Naive thymus-derived CD8-positive, alpha-beta T cell (primary cell): ENCODE results near the gene PSMD13. TPM values are rescaled to one million over a fixed set of nuclear protein-coding genes. Genes with fewer than 3 reads are reported as not detected.
A peak's percentile ranks its signal among the peaks of the same experiment; 100 is the strongest.
"Not testable (repeated sequence)": the region's sequence is repeated elsewhere in the genome, so short reads cannot be mapped to it uniquely, and the experiment has no call there.

ENCODE experiments used
- ATAC-seq, 2 donors: fragments of 150-1000 bp; cut with Tn5 transposase in 1 of 2; sonication (Bioruptor Pico), chemical (Tn5 transposase) in 1 of 2; 1 replicate in 1 of 2; 2 replicates in 1 of 2; pipeline ENCODE4 v1.10.0; 2021; ENCODE audit warnings: mild to moderate bottlenecking in 2 of 2, moderate library complexity in 2 of 2
- POLR2A ChIA-PET: fragments of 350-600 bp; sonication (Branson Sonifier 250); formaldehyde crosslinking; loops from one replicate; lab custom pipeline; 2021; ENCODE audit warnings: antibody characterized with exemption; lab: Charles Lee
- DNase-seq, 10 donors: peaks; one replicate each; pipeline versions ENCODE4 v3.0.0 to v3.0.0-alpha.2; 2020 to 2022
- H3K27ac Mint-ChIP-seq, 10 donors: one replicate each; pipeline ENCODE4 v1.8.0; 2020 to 2022; ENCODE audit warnings: mild to moderate bottlenecking in 10 of 10, mixed read lengths in 10 of 10, moderate library complexity in 4 of 10, inconsistent platforms in 1 of 10
- H3K27me3 Mint-ChIP-seq, 5 donors: one replicate each; pipeline ENCODE4 v1.8.0; 2021 to 2022; ENCODE audit warnings: mixed read lengths in 5 of 5
- H3K36me3 Mint-ChIP-seq, 3 donors: one replicate each; pipeline ENCODE4 v1.8.0; 2020 to 2022; ENCODE audit warnings: mixed read lengths in 3 of 3, mild to moderate bottlenecking in 2 of 3, inconsistent platforms in 1 of 3
- H3K4me1 Mint-ChIP-seq, 4 donors: one replicate each; pipeline ENCODE4 v1.8.0; 2021 to 2022; ENCODE audit warnings: mixed read lengths in 4 of 4
- H3K4me3 Mint-ChIP-seq, 10 donors: one replicate each; pipeline ENCODE4 v1.8.0; 2020 to 2022; ENCODE audit warnings: mild to moderate bottlenecking in 10 of 10, mixed read lengths in 10 of 10, moderate library complexity in 6 of 10, inconsistent platforms in 1 of 10
- H3K9me3 Mint-ChIP-seq, 9 donors: one replicate each; pipeline ENCODE4 v1.8.0; 2020 to 2022; ENCODE audit warnings: mixed read lengths in 9 of 9, mild to moderate bottlenecking in 3 of 9, inconsistent platforms in 1 of 9, moderate library complexity in 1 of 9
- polyA plus RNA-seq, 3 donors: library from polyadenylated mRNA; unstranded; fragments of 300-500 nt; fragmentation: Illumina TruSeq; gene quantifications; one replicate each; pipeline ENCODE4 v1.2.3, GENCODE V29; 2021
- total RNA-seq, 8 experiments: library from RNA in 2 of 8; stranded (reverse) in 2 of 8; gene quantifications; one replicate each; pipeline ENCODE4 v1.2.3 and lab custom pipeline; 2021 to 2026

The PSMD13 gene
- total and polyA plus RNA-seq, 5 experiments from 2014 or later, result 94.4 to 223 (median 196) TPM

GRCh38 chr11:255176-255575 lies 18.4 kb downstream of the PSMD13 start:
- ATAC-seq, result no peak
- H3K4me1 Mint-ChIP-seq, result peaks cover 8 to 29% (median 14%) of the 10 kb centered on the region in 4 donors
- POLR2A ChIA-PET, result interaction anchor here (1.1 to 16.4 kb wide), 4 partner anchors 12 to 196 kb away, joined by 3 to 229 read pairs (median 22); partner anchors contain the start of genes NLRP6 and PGGHG
- no peak overlapping the region for H3K27ac Mint-ChIP-seq
- DNase-seq, result no peak
- H3K4me3 Mint-ChIP-seq, result no peak overlapping the region
- H3K36me3 Mint-ChIP-seq, result peaks cover 0 to 32% (median 14%) of the 10 kb centered on the region in 3 donors
- no peaks in the 10 kb centered on the region for H3K9me3 Mint-ChIP-seq
- peaks cover 0 to 2% (median 0%) of the 10 kb centered on the region in 5 donors for H3K27me3 Mint-ChIP-seq

DNA sequence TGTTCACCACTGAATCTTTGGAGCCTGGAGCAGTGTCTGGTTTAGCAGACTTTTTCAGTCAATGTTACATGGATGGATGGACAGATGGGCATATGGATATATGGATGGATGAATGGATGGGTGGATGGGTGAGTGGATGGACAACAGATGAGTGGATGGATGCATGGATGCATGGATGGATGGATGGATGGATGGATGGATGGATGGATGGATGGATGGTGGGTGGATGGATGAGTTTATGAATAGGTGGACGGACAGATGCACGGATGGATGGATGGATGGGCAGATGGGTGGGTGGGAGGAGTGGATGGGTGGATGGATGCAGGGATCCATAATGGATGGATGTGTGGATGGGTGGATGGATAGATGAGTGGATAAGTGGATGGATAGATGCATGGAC lies 19.0 kb downstream of the PSMD13 start:
- DNase-seq, result no peak
- H3K36me3 Mint-ChIP-seq, result peaks cover 0 to 27% (median 11%) of the 10 kb centered on the region in 3 donors
- peak overlapping the region in 3 of 10 donors; percentile 20 to 57 (median 46) for H3K27ac Mint-ChIP-seq
- ATAC-seq, result no peak
- no peaks in the 10 kb centered on the region for H3K9me3 Mint-ChIP-seq
- POLR2A ChIA-PET, result interaction anchor here (6.6 to 16.4 kb wide), 2 partner anchors 12 to 29 kb away, joined by 42 to 229 read pairs; partner anchors contain the start of genes NLRP6 and PGGHG
- peaks cover 7 to 25% (median 9%) of the 10 kb centered on the region in 4 donors for H3K4me1 Mint-ChIP-seq
- peaks cover 0 to 2% (median 0%) of the 10 kb centered on the region in 5 donors for H3K27me3 Mint-ChIP-seq
- no peak overlapping the region for H3K4me3 Mint-ChIP-seq

- no peak overlapping the region for H3K4me3 Mint-ChIP-seq
- peaks cover 0 to 2% (median 0%) of the 10 kb centered on the region in 9 donors for H3K9me3 Mint-ChIP-seq
- H3K27ac Mint-ChIP-seq, result peak overlapping the region in 1 of 10 donors; percentile 50
- H3K27me3 Mint-ChIP-seq, result peaks cover 0 to 2% (median 0%) of the 10 kb centered on the region in 5 donors
- peaks cover 2 to 20% (median 4%) of the 10 kb centered on the region in 4 donors for H3K4me1 Mint-ChIP-seq
- DNase-seq (no peak), ATAC-seq (no peak)
- POLR2A ChIA-PET, result interaction anchor here (0.9 to 16.4 kb wide), 3 partner anchors 12 to 28 kb away, joined by 7 to 229 read pairs (median 9); partner anchors contain the start of genes NLRP6 and PGGHG
- H3K36me3 Mint-ChIP-seq, result peaks cover 0 to 18% (median 5%) of the 10 kb centered on the region in 3 donors
These were observed 20.4 kb downstream of the PSMD13 start for GRCh38 chr11:256952-257737.

- Mint-ChIP-seq H3K27me3 (peaks cover 0 to 2% (median 0%) of the 10 kb centered on the region in 5 donors), H3K9me3 (peaks cover 0 to 2% (median 0%) of the 10 kb centered on the region in 9 donors), H3K36me3 (peaks cover 0 to 10% (median 3%) of the 10 kb centered on the region in 3 donors), H3K27ac (peak overlapping the region in 2 of 10 donors; percentile 35 to 61), H3K4me3 (no peak overlapping the region), H3K4me1 (peaks cover 2 to 20% (median 4%) of the 10 kb centered on the region in 4 donors)
- DNase-seq, result no peak
- POLR2A ChIA-PET, result interaction anchor here (0.9 to 16.4 kb wide), 4 partner anchors 11 to 28 kb away, joined by 4 to 229 read pairs (median 8); partner anchors contain the start of genes NLRP6 and PGGHG
- ATAC-seq, result no peak
These were observed 21.2 kb downstream of the PSMD13 start for GRCh38 chr11:257766-258493.

DNA sequence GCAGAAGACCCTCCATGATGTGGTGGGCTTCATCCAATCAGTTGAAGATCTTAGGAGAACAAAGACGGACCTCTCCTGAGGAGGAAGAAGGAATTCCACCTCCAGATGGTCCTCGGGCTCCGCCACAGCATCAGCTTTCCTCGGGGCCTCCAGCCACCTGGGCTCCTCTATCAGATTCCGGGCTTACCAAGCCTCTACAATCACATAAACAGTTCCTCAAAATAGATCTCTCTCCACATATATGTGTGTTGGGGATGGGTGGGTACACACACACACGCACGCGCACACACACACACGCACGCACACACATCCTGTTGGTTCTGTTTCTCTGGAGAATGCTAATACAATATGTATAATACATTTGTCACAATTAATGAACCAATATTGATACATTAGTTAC lies 22.6 kb downstream of the PSMD13 start:
- H3K27ac Mint-ChIP-seq, result no peak overlapping the region
- DNase-seq, result no peak
- ATAC-seq, result no peak
- no peak overlapping the region for H3K4me3 Mint-ChIP-seq
- peaks cover 0 to 2% (median 0%) of the 10 kb centered on the region in 5 donors for H3K27me3 Mint-ChIP-seq
- POLR2A ChIA-PET, result interaction anchor here (0.7 to 16.4 kb wide), 5 partner anchors 22 to 203 kb away, joined by 3 to 229 read pairs (median 4); partner anchors contain the start of genes NLRP6 and PGGHG
- peaks cover 0 to 2% (median 0%) of the 10 kb centered on the region in 9 donors for H3K9me3 Mint-ChIP-seq
- H3K4me1 Mint-ChIP-seq, result peaks cover 2 to 20% (median 4%) of the 10 kb centered on the region in 4 donors
- H3K36me3 Mint-ChIP-seq, result no peaks in the 10 kb centered on the region

DNA sequence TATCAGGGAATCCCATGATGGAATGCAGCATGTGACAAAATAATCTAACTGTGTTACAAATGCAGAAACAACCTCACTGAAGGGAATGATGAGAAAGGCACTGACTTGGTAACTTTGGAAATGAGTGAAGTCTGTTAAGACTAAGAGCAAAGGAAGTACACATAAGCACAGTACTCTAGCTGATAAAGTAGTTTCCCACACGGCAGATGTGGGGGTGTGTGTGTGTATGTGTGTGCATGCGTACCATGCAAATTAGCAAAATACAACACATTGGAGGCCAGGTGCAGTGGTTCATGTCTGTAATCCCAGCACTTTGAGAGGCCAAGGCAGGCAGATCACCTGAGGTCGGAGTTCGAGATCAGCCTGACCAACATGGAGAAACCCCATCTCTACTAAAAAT lies 24.8 kb downstream of the PSMD13 start:
- POLR2A ChIA-PET, result interaction anchor here (1.0 to 16.4 kb wide), 2 partner anchors 23 to 58 kb away, joined by 4 to 229 read pairs; partner anchors contain the start of genes NLRP6 and PGGHG
- Mint-ChIP-seq H3K4me3 (no peak overlapping the region), H3K27ac (no peak overlapping the region), H3K27me3 (peaks cover 0 to 2% (median 0%) of the 10 kb centered on the region in 5 donors), H3K9me3 (peaks cover 0 to 2% (median 0%) of the 10 kb centered on the region in 9 donors), H3K4me1 (peaks cover 0 to 22% (median 5%) of the 10 kb centered on the region in 4 donors), H3K36me3 (no peaks in the 10 kb centered on the region)
- ATAC-seq (no peak), DNase-seq (no peak)

- Mint-ChIP-seq H3K27me3 (no peaks in the 10 kb centered on the region), H3K9me3 (no peaks in the 10 kb centered on the region), H3K27ac (peak overlapping the region; percentile 69 to 98 (median 90)), H3K36me3 (no peaks in the 10 kb centered on the region), H3K4me1 (peaks cover 9 to 39% (median 36%) of the 10 kb centered on the region in 4 donors), H3K4me3 (peak overlapping the region; percentile 71 to 86 (median 74))
- DNase-seq (peak in 4 of 10 donors; percentile 41 to 72 (median 45)), ATAC-seq (peak in 1 of 2 donors; percentile 10)
- POLR2A ChIA-PET, result interaction anchor here (1.0 to 21.0 kb wide), 18 partner anchors 9 to 240 kb away, joined by 3 to 863 read pairs (median 16); partner anchors contain the start of genes BET1L, IFITM1, IFITM2 and IFITM5
These were observed 30.1 kb downstream of the PSMD13 start for GRCh38 chr11:266676-267439.

DNA sequence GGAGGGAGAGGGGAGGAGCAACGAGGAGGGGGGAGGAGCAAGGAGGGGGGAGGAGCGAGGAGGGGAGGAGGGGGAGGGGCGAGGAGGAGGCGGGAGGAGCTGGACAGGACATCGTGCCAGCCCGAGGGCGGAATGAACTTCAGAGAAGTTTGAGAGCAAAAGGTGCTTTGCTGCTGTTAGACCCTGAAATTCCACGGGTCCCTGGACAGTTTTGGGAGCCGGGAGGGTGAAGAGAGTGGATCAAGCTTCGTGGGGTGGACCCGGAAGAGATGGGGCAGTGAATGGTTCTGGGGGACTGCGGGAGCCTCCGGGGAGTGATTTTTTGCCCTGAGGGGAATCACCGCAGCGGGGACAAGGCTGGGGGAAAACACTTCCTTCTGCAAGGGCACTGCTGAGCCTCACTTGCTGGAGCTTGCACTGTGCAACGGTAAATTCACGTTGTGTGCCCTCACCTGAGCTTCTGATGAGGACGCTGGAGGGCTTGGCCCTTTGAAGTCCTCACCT lies 30.8 kb downstream of the PSMD13 start:
- H3K27me3 Mint-ChIP-seq, result no peaks in the 10 kb centered on the region
- no peaks in the 10 kb centered on the region for H3K9me3 Mint-ChIP-seq
- peak; percentile 47 to 64 for ATAC-seq

DNA sequence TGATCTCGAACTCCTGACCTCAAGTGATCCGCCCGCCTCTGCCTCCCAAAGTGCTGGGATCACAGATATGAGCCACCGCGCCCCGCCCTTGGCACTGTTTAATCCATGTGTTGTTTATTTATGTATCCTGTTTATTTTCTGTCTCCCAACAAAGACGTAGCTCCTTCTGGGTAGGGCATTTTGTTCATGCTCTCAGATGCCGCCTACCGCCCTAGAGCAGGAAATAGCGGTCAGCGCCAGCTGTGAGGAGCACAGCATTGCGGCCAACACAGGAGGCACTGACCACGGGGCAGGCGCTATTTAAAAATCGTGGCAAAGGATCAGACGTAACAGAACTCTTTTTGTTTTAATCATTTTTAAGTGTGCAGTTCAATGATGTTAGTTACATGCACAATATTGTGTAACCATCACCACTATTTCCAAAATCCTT lies 32.0 kb downstream of the PSMD13 start:
- H3K27ac Mint-ChIP-seq, result peak overlapping the region; percentile 96 to 99 (median 98)
- POLR2A ChIA-PET, result interaction anchor here (0.8 to 21.0 kb wide), 19 partner anchors 11 to 238 kb away, joined by 3 to 863 read pairs (median 14); partner anchors contain the start of genes BET1L, IFITM1, IFITM2 and NLRP6
- H3K36me3 Mint-ChIP-seq, H3K9me3 Mint-ChIP-seq, H3K27me3 Mint-ChIP-seq: not testable (repeated sequence)
- ATAC-seq (peak; percentile 19 to 37), DNase-seq (peak in 6 of 10 donors; percentile 48 to 71 (median 59))
- H3K4me1 Mint-ChIP-seq, result peaks cover 11 to 42% (median 36%) of the 10 kb centered on the region in 4 donors
- peak overlapping the region; percentile 84 to 94 (median 88) for H3K4me3 Mint-ChIP-seq

More for the DNA sequence above, 30.8 kb downstream of the PSMD13 start:
- DNase-seq, result peak; percentile 54 to 84 (median 70)
- Mint-ChIP-seq H3K4me3 (peak overlapping the region; percentile 84 to 94 (median 88)), H3K36me3 (no peaks in the 10 kb centered on the region), H3K27ac (peak overlapping the region; percentile 96 to 99 (median 98)), H3K4me1 (peaks cover 10 to 42% (median 36%) of the 10 kb centered on the region in 4 donors)
- POLR2A ChIA-PET, result interaction anchor here (1.0 to 21.0 kb wide), 22 partner anchors 8 to 301 kb away, joined by 3 to 863 read pairs (median 9); partner anchors contain the start of genes BET1L, IFITM1, IFITM2 and IFITM5

GRCh38 chr11:269146-269890 lies 32.5 kb downstream of the PSMD13 start:
- DNase-seq, result peak in 9 of 10 donors; percentile 49 to 91 (median 74)
- peak overlapping the region; percentile 96 to 99 (median 98) for H3K27ac Mint-ChIP-seq
- POLR2A ChIA-PET, result interaction anchor here (0.9 to 21.0 kb wide), 15 partner anchors 12 to 237 kb away, joined by 3 to 863 read pairs (median 20); partner anchors contain the start of genes BET1L, IFITM1, IFITM2 and NLRP6
- H3K4me3 Mint-ChIP-seq, result peak overlapping the region; percentile 84 to 94 (median 88)
- peak; percentile 55 to 79 for ATAC-seq
- H3K9me3 Mint-ChIP-seq, result no peaks in the 10 kb centered on the region
- H3K27me3 Mint-ChIP-seq, result no peaks in the 10 kb centered on the region
- H3K36me3 Mint-ChIP-seq, result no peaks in the 10 kb centered on the region
- peaks cover 11 to 42% (median 36%) of the 10 kb centered on the region in 4 donors for H3K4me1 Mint-ChIP-seq
